UCSD-AML1 (cell line): ENCODE data around the gene LCP2.

Source experiments
- DNase-seq: peaks from one replicate; lab custom pipeline; 2025; ENCODE audit not compliant: unreplicated experiment; lab: John Stamatoyannopoulos, UW

Gene LCP2

DNA sequence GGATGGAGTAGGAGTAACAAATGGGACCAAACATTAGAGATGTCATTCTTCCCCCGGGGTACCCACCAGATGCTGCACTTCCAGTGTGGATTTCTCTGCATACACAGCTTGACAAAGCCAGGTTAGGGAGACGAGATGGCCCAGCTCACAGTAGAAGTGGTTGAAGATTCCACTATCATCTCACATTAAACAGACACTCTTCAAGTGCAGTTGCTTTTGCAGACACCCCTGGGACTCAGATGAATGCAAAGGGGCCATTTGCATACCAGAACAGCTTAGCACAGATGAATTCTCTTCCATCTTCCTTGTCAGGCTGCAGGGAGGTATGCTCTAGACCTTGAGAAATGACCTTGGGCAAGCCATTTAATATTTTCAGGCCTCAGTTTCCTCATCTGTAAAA is 77.4 kb downstream of the LCP2 start:
- no peak for DNase-seq

DNA sequence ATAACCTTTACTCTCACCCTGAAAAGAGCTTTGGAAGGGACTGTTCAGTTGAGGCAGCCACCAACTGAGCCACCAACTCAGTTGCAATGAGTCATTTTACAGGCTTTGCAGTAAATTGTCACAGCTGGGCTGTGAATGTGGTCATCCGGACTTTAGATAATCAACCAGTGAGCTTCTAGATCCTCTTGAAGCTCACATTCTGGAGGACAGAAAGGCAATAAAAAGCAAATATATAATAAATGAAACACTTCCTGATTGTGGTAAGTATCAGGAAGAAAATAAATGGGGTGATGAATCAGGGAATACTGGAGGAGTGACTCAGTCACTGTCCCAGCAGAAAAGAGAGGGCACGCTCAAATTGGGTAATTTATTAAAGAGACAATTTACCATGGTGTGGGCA is 78.0 kb downstream of the LCP2 start:
- DNase-seq, result no peak

DNA sequence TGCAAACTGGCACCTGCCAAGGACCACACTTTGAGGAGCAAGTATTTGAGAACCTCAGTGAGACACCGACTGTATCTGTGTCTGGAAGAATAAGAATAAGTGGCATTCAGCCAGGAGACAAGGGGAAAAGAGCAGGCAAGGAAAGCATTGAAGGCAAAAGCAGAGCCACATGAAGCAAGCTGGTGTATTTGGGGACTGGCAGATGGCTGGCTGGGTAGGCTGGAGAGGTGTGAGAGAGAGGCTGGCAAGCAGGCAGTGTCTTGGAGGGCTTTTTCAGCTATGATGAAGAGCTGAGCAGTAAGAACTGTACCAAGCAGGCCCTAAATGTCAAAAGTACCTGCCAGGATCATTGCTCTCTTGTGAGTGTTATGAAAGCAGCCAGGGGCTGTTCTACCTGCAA is 78.9 kb downstream of the LCP2 start:
- DNase-seq, result no peak

DNA sequence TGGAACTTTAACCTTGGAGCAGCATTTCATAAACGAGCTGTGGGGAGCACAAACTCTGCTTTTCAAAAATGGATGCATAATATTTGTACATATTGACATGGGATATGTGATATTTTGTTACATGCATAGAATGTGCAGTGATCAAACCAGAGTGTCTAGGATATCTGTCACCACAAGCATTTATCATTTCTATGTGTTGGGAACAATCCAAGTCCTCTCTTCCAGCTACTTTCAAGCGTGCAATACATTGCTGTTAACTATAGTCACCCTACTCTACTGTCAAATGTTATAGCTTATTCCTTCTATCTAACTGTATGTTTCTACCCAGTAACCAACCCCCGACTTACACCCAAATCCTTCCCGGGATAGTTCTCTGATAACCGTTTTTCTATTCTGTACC is 79.7 kb downstream of the LCP2 start:
- no peak for DNase-seq

DNA sequence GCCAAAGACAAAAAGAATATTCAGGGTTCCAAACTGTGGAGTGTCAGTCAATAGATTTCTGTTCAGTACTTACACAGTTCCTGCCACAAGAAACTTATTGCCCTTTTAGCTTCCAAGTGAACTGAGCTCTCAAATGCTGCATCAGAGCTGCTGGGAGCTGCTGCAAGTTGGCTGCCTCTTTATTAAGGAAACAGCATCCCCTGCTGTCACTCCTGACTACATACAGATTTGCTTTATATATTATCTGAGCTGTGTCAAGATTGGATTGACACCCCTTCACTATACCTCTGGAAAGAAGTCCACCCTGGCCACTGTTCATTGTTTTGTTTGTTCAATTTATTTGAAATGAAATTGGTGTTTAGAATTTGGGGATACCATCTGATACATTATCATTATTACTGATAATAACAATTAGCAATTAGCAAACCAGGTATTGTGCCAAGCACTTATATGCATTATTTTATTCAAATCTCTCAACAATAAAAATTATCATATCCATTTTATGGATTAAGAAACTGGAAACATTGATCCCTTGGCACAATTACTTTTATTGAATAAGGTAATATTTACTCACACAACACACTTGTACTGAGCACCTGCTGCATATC is 81.2 kb downstream of the LCP2 start:
- peak; percentile 20 for DNase-seq

DNA sequence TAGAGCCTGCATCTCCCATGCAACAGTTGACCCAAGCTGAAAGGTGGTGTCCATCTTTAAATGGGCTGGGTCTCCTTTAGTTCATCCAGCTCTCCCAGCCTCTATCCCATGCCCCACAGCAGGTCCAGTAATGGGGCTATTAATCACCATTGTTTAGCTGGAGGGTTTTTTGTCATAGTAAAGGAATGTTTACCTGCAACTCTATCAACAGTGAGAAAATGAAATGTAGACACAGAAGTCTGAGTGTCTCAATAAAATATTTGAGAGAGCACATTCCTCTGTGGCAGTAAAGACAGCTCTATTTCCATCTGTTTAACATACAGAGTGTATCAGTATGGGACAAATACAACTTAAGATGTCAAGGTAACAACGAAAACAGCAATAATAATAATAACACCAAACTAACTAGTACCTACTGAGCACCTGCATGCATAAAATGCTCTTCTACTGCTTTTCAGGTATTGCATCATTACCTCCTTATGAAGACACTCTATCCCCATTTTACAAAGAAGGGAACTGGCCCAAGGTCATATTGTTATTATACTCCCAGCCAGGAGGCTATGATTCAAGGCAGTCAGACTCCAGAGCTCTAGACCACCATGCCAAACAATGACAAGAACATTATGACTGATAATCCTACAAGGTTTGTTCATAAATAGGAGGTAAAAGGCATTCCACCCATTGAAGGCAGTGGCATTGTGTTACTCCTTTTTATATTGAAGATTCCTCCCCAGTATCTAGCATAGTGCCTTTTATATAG is 85.8 kb downstream of the LCP2 start:
- DNase-seq, result no peak

DNA sequence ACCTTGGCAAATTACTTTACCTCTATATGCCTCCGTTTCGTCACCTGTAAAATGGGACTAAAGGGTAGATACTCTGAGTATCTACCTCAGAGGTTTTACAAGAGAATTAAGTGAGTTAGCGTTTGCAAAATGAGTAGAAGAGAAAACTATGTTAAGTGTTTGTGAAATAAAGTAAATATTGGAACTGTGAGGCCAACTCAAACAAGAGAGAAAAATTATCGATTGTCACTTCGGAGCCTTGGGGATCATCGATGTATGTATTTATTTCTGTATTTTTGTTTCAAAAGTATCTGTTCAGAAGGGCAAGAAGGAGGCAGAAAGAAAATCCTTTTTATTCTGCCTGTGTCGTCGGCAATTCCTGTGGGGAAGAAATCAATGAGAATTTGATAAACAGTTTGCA is 90.6 kb downstream of the LCP2 start:
- DNase-seq, result no peak

DNA sequence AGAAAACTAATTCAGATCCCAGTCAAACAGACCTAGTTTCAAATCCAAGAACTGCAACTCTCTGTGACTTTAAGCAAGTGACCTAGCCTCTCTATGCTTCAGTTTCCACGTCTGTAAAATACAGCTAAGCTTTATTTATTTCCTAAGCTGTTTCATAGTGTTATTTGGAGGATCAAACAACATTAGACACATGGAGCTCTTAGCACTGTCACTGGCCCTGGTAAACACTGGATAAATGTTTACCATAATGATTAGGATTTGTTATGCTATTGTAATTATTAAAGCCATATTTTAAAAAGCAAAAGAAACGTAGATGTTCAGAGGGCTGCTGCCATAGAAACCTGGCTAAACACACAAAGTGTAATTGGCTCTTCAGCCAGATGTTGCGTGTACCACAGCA is 91.4 kb downstream of the LCP2 start:
- no peak for DNase-seq

DNA sequence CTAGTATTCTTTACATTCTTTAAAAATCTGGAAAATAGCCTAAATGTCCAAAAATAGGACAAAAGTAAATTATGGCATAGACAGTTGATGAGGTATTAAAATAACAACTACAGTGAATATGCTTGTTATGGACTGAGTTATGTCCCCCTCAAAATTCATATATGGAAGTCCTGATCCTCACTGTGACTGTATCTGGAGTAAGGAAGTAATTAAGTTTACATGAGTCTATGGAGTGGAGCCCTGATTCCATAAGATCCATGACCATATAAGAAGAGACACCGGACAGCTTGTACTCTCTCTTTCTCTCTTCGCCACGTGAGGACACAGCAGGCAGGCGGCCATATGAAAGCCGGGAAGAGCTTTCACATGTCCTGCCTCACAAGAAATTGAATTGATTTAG is 93.4 kb downstream of the LCP2 start:
- no peak for DNase-seq

DNA sequence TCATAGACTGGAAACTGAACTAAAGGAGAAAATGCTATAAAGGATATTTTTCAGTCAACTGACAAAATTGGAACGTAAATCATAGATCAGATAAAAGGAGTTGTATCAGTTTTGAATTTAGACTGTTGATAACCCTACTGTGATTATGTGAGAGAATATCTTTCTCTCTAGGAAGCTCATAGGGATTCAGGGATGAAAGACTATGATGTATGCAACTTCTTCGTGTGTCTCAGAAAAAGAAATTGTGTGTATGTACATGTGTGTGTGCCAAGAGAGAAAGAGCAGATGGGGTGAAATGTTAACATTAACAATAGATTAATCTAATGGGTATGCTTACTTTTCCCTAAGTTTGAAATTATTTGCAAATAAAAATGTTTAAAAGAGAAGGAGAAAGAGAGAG is 95.5 kb downstream of the LCP2 start:
- no peak for DNase-seq

DNA sequence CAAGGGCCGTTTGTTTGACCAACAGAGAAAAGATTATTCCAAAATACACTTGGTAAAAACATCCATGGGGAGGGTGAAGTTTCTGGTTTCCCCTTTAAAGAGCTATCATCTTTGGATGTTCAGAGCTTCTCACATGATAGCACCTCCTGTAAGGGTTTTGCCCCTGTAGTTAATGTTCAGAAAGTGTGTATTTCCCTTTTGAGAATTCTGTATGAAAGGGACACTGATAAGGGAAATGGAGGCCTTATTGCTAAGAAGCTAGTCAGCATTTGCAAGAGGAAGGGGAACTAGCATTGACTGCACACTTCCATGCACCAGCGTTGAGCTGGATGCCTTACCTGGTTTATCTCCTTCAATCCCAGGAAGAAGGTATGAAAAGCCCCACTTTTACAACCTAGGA is 96.3 kb downstream of the LCP2 start:
- DNase-seq, result no peak

DNA sequence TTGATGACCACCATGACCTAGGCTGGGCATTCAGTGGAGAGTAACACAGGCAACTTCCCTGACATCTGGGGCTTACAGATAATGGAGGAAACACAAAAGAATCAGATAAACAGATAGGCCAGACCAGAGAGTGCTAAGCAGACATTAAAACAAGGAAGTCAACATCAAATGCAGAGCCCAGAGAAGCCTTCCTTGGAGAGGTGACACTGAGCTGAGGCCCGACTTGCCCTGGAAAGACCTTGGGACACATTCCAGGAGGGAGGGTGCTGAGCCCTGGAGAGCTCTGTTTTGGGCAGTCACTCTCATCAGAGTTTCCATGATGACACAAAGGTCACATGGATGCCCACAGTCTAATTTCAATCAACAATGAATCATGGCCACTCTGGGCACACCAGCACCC is 96.7 kb downstream of the LCP2 start:
- no peak for DNase-seq
